ENCODE data around the gene DIP2B.

The DIP2B gene

GRCh38 chr12:50574601-50575348 lies 70.0 kb downstream of the DIP2B start:
- DNase-seq (ENCODE audit: low spot score): no peak

DNA sequence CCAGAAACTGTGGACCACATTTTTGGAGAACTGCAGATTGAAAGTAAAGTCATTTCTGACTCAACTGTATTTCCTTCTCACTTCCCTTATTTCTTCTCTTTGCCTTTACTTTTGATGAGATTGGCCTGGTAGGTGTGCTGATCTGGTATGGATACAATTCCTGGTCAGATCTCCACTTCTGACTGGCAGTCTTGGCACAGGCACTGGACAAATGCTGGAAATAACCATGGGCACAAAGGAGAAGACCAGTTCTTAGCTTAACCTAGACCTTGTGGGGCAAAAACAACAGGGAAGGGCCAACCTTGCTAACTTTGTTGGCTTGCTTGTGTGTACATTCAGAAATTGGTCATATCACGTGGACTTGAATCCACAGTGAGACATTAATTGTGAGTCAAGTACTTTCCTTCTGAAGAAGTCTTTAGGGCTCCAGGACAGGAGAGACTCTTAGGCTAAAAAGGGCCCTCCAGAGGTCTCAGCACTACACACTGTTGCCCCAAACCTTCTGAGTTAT lies 75.0 kb downstream of the DIP2B start:
- DNase-seq (ENCODE audit: low spot score): no peak

DNA sequence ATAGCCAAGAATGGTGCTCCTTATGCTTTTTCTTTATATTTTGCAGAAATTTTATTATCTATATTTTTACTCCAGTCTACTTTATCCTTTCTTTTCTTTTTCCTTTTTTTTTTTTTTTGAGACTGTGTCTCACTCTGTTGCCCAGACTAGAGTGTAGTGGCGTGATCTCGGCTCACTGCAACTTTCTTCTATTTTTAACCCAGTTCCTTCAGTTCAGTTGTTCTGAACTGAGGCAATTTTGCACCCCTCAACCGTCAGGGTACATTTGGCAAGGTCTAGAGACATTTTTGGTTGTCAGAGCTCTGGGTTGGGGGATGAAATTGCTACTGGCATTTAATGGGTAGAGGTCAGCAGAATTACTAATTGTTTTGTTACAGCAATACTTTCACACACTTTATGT lies 75.7 kb downstream of the DIP2B start:
- DNase-seq (ENCODE audit: low spot score): no peak

DNA sequence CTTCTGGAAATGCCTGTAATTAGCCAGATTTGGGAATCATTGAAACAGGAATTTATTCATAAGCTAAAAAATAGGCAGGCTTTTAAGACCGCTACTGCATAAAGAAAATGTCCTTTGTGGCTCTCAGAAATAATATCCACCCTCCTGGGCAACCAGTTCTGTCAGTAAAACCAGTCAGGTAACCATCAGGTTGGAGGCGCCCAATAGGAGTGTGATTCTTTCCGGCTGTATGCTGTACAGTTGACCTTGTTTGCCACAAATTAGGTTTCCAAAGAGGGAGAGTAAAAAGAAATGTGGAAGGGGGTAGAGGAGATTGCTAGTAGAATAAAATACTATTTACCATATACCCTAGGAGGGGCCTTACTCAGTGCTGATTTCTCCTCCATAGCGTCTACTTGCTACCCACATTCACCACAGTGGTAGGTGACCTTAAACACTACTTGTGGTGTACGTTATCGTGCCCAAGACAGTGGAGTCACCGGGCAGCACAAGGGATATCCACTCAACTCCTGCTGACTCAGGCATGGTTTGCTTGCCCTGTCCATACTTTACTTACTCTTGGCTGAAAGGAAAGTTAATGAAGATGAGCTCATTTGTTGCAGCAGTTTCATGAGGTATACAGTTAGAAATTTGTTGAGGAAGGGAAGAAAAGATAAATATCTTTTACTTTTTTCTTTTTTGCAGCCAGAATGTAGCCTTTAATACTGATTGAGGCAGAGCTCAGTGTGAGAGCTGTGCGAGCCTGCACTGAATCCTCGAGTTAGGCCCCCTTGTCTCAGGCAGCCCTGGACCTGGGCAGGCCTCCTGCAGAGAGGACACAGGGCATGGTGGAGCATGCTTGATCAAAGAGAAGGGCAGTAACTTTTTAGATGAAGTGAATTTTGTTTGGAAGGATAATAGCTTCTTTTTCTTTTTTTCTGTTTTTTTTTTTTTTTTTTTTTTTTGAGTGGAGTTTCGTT lies 76.7 kb downstream of the DIP2B start:
- no peak for DNase-seq (ENCODE audit: low spot score)

DNA sequence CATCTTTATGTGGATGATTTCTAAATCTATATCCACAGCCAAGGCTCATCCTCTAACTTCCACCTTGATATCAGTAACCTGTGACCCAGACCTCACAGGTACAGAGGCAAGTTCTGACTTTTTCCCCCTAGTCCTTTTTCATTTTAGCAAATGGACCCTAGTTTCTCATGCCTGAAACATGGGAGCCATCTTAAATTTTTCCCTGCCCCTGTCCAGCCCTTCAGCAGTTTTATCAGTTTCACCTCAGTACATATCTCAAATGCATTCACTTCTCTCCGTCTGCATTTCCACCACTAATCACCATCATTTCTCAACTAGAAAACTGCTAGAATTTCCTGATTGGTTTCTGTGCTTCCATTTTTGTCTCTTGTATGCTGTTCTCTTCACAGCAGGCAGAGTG lies 79.3 kb downstream of the DIP2B start:
- no peak for DNase-seq (ENCODE audit: low spot score)

- peak; percentile 45 for DNase-seq (ENCODE audit: low spot score)
These were observed 85.1 kb downstream of the DIP2B start for GRCh38 chr12:50589650-50590435.

DNA sequence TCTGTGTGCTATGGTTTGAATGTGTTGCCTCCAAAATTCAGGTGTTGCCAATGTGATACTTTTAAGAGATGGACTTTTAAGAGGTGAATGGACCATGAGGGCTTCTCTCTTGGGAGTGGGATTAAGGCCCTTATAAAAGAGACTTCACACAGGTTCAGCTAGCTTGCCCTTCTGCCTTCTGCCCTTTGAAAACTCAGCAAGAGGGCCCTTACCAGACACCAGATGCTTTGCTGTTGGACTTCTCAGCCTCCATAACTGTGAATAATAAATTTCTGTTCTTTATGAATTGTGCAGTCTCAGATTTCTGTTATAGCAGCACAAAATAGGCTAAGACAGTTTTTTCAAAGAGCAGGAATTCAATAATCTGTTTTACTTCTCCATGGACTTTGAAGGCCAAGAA lies 86.1 kb downstream of the DIP2B start:
- DNase-seq (ENCODE audit: low spot score): no peak

DNA sequence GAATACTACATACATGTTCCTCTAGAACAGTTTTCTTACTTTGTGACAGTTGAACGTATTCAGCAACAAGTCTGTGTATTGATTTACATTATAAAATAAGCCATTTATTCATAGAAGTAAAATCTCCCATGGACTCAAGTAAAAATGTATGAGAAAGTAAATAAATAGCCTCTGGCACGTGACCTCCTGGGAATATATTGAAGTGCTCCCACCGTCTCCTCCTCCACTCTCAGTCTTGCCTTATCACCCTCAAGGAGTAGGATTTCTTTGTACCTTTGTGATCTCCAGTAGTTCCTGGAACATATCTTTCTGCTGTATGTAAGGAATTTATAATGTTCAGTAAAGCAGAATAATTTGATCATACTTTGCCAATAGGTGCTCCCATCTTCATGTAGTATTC lies 90.9 kb downstream of the DIP2B start:
- DNase-seq (ENCODE audit: low spot score): no peak

DNA sequence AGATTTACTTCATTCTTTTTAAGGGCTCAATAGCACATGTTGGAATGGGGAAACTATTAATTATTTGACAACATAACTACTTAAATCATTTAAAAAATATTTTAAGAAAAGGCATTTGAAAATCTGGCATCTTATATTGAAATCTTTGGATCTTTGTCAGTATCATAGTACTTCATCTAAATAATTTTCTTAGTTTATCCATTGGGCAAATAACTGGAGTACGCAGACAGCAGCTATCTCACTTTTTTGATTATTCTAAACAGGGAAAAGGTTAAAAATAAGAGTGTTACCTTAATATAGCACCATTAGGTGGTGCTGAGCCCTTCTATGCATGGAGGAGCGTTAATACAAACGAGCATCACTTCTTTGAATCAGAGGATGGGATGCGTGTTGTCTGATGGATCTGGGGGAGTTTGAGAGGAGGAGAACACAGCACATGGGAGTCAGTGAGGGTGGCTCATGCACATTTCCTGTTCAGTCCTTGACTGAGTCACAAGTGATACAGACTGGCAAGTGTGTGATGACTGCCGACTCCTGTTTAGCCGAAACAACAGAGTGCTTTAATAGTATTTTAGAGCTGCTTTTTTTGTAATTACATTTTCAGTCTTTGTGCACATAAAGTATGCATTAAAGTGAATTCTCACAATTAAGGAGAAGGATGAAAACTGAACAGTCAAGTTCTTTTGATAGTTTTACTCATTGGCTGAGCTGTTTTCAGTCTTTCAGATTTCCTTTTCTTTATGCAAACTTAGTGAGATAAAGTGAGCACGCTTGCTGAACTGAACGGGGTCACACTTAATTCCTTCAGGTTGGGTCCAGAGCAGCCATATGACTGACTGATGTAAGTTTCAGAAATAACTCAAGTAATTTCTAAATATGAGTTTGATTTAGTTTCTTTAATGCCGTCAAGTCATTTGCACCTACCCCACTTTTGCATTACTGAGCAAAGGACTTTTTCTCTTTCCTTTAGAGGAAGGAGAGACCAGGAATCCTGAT lies 92.7 kb downstream of the DIP2B start:
- peak; percentile 87 for DNase-seq (ENCODE audit: low spot score)

DNA sequence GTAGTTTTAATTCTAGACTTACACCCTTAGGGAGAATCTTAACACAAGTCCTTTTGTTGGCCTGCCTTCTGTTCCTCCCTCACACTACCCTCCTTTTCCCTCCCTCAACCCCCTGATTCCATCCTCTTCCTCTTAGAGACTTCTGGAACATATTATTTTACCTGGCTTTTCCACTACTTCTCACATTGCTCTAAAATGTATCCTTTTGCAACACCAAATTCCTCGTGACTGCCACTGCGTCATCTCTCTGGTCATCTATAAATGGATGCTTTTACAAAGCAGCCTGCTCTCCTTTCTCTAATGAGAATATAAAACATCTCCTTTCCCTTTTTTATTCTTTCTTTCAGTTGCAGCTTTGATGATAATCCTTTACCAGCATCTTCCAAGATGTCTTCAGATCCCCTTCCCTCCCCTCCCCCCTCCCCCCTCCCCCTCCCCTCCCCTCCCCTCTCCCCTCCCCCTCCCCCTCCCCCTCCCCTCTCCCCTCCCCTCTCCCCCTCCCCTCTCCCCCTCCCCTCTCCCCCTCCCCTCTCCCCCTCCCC lies 93.6 kb downstream of the DIP2B start:
- no peak for DNase-seq (ENCODE audit: low spot score)

DNA sequence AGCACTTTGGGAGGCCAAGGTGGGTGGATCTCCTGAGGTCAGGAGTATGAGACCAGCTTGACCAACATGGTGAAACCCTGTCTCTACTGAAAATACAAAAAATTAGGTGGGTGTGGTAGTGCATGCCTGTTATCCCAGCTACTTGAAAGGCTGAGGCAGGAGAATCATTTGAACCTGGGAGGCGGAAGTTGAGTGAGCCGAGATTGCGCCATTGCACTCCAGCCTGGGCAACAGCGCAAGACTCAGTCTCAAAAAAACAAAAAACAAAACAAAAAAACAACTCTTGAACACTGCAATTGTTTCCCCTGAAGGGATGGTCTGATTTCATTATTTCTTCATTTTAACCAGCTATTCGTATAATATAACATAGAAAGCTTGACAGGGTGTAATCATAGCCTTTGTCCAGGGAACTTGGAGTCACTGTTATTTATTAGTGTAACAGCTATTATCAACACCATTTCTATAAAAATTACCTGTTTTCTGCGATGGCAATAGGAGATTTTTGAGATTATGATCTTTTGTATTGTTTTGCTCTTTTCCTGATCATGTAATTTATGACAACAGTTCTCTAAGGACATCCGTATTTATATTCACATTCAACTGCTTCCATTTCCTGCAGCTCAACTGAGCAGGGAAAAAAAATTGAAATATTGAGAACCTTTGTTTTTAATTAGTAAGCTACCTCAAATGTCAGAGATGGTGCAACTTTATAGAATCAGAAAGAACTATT lies 94.7 kb downstream of the DIP2B start:
- no peak for DNase-seq (ENCODE audit: low spot score)

DNA sequence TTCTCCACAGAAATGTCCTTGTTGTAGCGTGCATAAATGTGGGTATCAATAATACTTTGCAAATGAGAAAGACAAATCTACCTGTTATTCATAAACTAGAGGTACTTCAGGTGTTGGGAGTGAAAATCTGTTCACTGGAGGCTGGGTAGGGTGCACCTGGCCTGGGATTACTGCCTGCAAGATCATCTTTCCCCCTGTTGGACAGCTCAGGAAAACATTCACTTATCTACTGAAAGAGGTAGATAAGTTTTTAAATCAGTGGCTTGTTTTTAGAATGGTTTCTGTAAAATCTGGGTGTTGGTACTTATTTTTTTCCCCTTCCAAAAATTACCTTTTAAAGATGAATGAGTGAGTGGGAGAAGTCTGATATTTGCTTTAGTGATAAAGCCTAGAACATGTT lies 95.6 kb downstream of the DIP2B start:
- DNase-seq (ENCODE audit: low spot score): no peak

DNA sequence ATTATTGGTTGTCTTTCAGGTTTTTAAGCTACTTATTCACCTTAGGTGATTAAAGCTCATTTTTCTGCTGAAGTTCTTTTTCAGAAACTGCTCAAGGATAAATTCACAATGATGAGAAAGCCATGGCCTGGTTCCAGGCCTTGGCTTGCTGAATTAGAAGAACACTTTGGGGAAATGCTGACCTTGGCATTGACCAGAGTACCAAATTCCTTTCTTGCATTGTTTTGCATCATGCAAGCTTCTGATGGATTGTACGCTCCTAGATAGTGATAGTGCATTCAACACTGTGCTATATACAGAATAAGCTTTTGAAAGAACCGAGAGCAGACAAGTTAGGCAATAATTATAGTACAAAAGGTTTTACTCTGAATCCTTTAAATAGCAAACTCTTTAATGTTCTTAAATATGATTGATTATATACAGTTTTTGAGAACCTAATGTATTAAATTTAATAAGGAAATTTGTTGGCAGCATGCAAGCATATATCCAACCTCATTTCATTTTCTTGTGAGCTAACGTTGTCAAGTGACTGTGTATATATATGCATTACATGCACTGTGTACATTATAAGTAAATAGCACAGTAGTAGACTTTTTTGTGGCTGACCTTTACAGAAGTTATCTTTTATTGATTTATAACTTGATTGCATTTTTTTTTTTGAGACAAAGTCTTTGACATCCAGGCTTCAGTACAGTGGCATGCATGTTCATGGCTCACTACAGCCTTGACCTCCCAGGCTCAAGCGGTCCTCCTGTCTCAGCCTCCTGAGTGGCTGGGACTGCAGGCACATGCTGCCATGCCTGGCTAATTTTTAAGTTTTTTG lies 99.2 kb downstream of the DIP2B start:
- DNase-seq (ENCODE audit: low spot score): no peak

- DNase-seq (ENCODE audit: low spot score): no peak
These were observed 99.8 kb downstream of the DIP2B start for GRCh38 chr12:50604640-50604920.

DNA sequence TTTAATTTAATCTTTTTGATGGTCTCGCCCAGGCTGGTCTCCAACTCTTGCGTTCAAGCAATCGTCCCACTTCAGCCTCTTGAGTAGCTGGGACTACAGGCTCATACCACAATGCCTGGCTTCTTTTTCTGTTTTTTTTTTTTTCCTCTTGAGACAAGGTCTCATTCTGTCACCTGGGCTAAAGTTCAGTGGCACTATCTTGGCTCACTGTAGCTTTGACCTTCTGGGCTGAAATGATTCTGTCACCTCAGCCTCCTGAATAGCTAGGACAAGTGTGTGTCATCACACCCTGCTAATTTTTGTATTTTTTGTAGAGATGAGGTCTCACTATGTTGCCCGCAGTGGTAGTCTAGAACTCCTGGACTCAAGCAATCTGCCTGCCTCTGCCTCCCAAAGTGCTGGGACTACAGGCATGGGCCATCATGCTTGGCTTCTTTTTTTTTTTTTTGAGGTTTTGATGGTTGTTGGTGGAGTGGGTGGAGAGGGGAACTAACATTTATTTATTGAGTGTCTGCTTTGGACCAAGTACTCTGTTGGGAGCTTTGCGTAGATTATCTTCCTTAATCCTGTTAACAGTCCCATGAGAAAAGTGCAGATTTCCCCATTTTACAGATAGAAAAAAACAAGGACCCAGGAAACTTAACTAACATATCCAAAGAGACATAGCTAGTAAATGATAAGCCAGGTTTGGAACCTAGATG lies 102.0 kb downstream of the DIP2B start:
- DNase-seq (ENCODE audit: low spot score): no peak

- DNase-seq (ENCODE audit: low spot score): no peak
These were observed 104.6 kb downstream of the DIP2B start for GRCh38 chr12:50609292-50609874.

DNA sequence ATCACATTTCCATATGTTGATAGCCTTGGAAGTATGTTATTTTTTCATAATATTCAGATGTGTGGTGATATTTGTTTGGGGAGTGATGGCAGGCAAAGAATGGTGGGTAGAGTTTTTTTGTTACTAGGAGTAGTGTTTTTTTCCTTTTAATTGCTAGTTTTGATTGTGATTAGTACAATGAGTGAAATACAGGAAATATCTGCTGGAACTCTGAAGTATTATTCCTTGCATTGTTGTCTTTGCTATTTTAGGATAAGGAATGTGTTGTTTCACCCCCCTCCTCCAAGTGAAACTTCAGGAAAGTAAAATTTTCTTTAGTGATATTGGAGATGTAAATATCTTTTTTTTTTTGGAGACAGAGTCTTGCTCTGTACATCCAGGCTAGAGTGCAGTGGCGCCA lies 105.4 kb downstream of the DIP2B start:
- no peak for DNase-seq (ENCODE audit: low spot score)

DNA sequence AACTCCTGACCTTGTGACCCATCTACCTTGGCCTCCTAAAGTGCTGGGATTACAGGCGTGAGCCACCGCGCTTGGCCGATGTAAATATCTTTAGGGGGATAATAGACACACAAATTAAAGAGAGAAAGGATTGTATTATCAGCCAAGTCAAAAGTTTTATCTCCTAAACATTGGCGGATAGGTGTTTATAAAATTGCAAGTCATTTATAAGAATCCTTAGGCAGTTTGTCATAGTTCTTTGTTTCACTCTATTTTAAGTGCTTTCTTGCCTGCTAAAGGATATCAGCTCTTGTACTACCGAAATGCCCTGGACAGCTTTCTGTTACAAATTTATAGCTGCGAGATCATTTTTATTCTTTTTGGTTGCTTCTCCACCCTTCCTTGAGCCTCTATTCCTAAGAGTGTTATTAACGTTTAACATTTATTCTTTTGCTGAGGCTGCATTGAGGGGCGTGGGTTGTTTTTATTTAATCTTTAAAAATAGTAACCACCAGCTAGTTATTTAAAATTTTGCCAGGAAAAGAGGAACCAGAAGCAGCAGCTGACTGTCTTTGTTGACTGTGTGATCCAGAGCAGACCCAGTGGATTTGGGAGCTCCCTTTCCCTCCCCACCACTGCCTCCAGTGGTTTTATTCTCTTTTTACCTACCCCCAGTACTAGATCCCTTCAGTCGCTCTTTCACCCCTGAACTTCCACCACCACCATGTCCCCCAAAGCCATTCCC lies 106.4 kb downstream of the DIP2B start:
- DNase-seq (ENCODE audit: low spot score): no peak
